Uterus (tissue), 4 donors: Measurements from ENCODE around the gene PTPRM. TPM values are rescaled to one million over a fixed set of nuclear protein-coding genes. Genes with fewer than 3 reads are reported as not detected.

Experiments used
- DNase-seq, 2 donors: peaks; one replicate each; pipeline ENCODE4 v3.0.0-alpha.2; 2019 to 2020
- H3K27ac ChIP-seq, 2 donors: fragments of 200-600 bp; sonication (generic); 1 replicate in 1 of 2; 2 replicates in 1 of 2; pipeline ENCODE4 v1.5.1; 2016 to 2018
- H3K27me3 ChIP-seq, 2 donors: fragments of 200-600 bp; sonication (generic); one replicate each; pipeline ENCODE4 v1.5.1; 2018 to 2019; ENCODE audit warnings: control low read depth in 1 of 2
- H3K36me3 ChIP-seq, 2 donors: fragments of 200-600 bp; sonication (generic); one replicate each; pipeline ENCODE4 v1.5.1; 2019; ENCODE audit warnings: control low read depth in 1 of 2
- H3K4me1 ChIP-seq, 2 donors: fragments of 200-600 bp; sonication (generic); one replicate each; pipeline ENCODE4 v1.5.1; 2018 to 2019; ENCODE audit warnings: control low read depth in 1 of 2
- H3K4me3 ChIP-seq, 2 donors: fragments of 200-600 bp; sonication (generic); 1 replicate in 1 of 2; 2 replicates in 1 of 2; pipeline ENCODE4 v1.5.1; 2018 to 2019; ENCODE audit warnings: mild to moderate bottlenecking in 1 of 2
- H3K9me3 ChIP-seq, 2 donors: fragments of 200-600 bp; sonication (generic); one replicate each; pipeline ENCODE4 v1.5.1; 2019; ENCODE audit warnings: control low read depth in 1 of 2
- POLR2A ChIP-seq, 2 donors: fragments of 450-650 bp; IDR thresholded peaks; one replicate each; pipeline ENCODE4 v1.6.1; 2016; ENCODE audit warnings: antibody characterized with exemption in 2 of 2, mild to moderate bottlenecking in 1 of 2, moderate library complexity in 1 of 2
- intact Hi-C: fragments of 100-400 bp; cut with DNase I; formaldehyde crosslinking; loops from one replicate; pipeline ENCODE4 v1.15.1; 2023; ENCODE audit warnings: low total_unique reads
- total RNA-seq, 4 donors: library from RNA; depleted of rRNA in 3 of 4; stranded (reverse); fragments of >200 nt in 3 of 4; gene quantifications; one replicate each; pipeline versions ENCODE4 v1.1.0 to v1.2.4, GENCODE V29; 2014 to 2023
- TF ChIP-seq, protein P1 (sequence below), 4 experiments: fragments of 200-600 bp in 2 of 4; fragments of 450-650 bp in 2 of 4; sonication (generic) in 2 of 4; IDR thresholded peaks; one replicate each; pipeline ENCODE4 v1.5.1; 2016 to 2019; ENCODE audit warnings: antibody characterized with exemption in 4 of 4, mild to moderate bottlenecking in 2 of 4, moderate library complexity in 1 of 4
- donor health status: DM: yes; HTN: yes; CAD: no.

PTPRM gene
- total RNA-seq, 4 donors from 2014 or later, result 62.0 to 127 (median 85.7) TPM

DNA sequence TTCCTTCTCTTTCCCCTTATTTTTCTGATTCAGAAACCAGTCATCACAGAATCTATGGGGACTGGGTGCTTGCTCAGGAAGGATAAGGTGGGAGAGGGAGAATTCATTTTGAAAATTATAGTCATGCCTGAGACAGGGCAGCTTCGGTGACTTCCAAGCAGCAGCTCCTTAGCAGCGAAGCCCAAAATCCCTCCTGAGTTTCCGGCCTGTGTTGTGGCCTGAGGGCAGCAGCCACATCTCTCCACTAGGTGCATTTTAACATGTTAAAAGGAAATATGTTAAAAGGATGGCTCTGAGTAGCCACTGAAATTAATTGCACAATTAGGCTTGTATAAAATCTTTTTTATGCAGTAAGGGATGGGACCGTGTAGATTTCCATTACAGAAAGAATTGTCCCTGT, 835.1 kb downstream of the PTPRM start:
- no peak overlapping the region for H3K27ac ChIP-seq
- no peak for TF ChIP-seq POLR2A (IDR thresholded peaks at IDR 0.05)
- TF ChIP-seq, protein P1, sequence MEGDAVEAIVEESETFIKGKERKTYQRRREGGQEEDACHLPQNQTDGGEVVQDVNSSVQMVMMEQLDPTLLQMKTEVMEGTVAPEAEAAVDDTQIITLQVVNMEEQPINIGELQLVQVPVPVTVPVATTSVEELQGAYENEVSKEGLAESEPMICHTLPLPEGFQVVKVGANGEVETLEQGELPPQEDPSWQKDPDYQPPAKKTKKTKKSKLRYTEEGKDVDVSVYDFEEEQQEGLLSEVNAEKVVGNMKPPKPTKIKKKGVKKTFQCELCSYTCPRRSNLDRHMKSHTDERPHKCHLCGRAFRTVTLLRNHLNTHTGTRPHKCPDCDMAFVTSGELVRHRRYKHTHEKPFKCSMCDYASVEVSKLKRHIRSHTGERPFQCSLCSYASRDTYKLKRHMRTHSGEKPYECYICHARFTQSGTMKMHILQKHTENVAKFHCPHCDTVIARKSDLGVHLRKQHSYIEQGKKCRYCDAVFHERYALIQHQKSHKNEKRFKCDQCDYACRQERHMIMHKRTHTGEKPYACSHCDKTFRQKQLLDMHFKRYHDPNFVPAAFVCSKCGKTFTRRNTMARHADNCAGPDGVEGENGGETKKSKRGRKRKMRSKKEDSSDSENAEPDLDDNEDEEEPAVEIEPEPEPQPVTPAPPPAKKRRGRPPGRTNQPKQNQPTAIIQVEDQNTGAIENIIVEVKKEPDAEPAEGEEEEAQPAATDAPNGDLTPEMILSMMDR (IDR thresholded peaks at IDR 0.05), result no peak
- H3K36me3 ChIP-seq, result no peaks in the 10 kb centered on the region
- intact Hi-C loops, result no loop called here
- no peak for DNase-seq
- no peak overlapping the region for H3K4me3 ChIP-seq
- H3K4me1 ChIP-seq, result no peaks in the 10 kb centered on the region
- no peaks in the 10 kb centered on the region for H3K9me3 ChIP-seq
- no peaks in the 10 kb centered on the region for H3K27me3 ChIP-seq

DNA sequence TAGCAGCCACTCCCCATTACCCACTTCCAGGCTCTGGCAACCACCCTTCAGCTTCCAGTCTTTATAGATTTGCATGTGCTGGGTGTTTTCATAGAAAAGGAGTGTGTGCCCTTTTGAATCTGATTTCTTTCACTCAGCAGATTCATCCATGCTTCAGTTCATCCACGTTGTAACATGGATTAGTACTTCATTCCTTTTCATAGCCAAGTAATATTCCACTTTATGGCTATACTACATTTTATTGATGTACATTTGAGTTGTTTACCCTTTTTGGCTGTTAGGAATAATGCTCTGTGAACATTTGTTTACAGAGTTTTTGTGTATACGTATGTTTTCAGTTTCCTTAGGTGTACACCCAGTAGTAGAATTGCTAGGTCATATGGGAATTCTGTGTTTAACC, 836.6 kb downstream of the PTPRM start:
- Histone ChIP-seq H3K27ac (no peak overlapping the region), H3K36me3 (no peaks in the 10 kb centered on the region), H3K9me3 (no peaks in the 10 kb centered on the region), H3K4me3 (no peak overlapping the region), H3K4me1 (no peaks in the 10 kb centered on the region), H3K27me3 (no peaks in the 10 kb centered on the region)
- no peak for DNase-seq
- intact Hi-C loops, result no loop called here
- TF ChIP-seq, protein P1 (IDR thresholded peaks at IDR 0.05), result no peak
- no peak for TF ChIP-seq POLR2A (IDR thresholded peaks at IDR 0.05)

DNA sequence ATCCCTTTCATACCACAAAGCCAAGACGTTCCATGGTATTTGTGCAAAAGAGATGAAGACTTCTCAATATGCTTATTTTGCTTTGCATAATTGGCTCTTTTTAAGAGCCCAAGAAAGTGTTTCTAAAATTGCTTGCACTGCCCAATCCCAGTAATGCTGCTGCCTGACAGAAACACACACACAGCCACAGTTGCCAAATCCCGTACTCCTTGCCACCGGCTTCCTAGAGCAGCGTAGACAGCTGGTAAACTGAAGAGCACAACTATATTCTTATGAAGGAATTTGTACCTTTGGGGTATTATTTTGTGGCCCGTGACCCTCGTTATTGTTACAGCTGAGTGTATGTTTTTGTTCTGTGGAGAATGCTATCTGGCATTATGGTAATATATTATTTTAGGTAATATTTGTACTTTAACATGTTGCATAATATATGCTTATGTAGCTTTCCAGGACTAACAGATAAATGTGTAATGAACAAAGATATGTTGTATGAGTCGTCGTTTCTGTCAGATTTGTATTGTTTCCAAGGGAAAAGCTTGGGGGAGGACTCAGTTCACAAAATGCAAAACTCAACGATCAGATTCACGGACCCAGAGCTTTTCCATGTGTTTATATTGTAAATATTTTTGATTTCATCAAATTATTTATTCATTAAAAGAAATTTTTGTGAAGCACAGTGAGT, 839.2 kb downstream of the PTPRM start:
- H3K36me3 ChIP-seq, result no peaks in the 10 kb centered on the region
- no peaks in the 10 kb centered on the region for H3K4me1 ChIP-seq
- TF ChIP-seq POLR2A (IDR thresholded peaks at IDR 0.05), result no peak
- TF ChIP-seq, protein P1 (IDR thresholded peaks at IDR 0.05), result no peak
- H3K27me3 ChIP-seq, result no peaks in the 10 kb centered on the region
- no peaks in the 10 kb centered on the region for H3K9me3 ChIP-seq
- intact Hi-C loops, result no loop called here
- H3K4me3 ChIP-seq, result no peak overlapping the region
- no peak overlapping the region for H3K27ac ChIP-seq
- no peak for DNase-seq

DNA sequence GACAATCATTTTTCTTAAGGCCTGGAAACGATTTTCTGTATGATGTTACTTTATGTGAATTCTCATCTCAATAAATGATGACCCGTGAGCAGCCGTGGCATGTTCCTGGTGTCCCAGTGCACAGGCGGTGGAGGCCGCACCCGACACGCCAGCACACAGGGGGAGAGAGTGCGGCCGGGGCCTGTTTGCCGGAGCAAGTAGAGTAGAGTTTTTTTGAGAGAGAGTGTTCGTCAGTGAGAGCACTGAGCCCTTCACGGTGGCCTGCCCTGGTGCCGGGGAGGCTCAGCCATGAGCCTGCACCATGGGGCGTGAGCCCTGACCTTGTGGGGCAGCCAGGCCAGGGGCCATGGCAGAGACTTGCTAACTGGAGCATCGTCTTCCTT, 839.7 kb downstream of the PTPRM start:
- H3K36me3 ChIP-seq, result no peaks in the 10 kb centered on the region
- H3K4me3 ChIP-seq, result no peak overlapping the region
- H3K27ac ChIP-seq, result no peak overlapping the region
- no peaks in the 10 kb centered on the region for H3K27me3 ChIP-seq
- no peak for DNase-seq
- no peak for TF ChIP-seq POLR2A (IDR thresholded peaks at IDR 0.05)
- TF ChIP-seq, protein P1 (IDR thresholded peaks at IDR 0.05), result no peak
- H3K4me1 ChIP-seq, result no peaks in the 10 kb centered on the region
- peaks cover 0 to 3% of the 10 kb centered on the region in 2 donors for H3K9me3 ChIP-seq
- intact Hi-C loops, result no loop called here

DNA sequence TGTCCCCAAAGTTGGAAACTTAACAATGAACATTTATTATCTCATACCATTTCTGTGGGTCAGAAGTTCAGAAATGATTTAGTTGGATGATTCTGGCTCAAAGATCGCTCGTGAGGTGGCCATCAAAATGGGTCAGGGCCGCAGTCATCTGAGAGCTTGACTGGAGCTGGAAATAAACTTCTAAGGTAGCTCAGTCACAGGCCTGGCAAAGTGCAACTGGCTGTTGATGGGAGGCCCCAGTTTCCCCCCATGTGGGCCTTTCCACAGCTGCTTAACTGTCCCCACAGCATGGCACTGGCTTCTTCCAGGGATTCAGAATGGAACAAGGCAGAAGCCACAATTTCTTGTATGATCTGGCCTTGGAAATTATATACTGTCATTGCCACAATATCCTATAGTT, 842.0 kb downstream of the PTPRM start:
- intact Hi-C loops, result no loop called here
- TF ChIP-seq, protein P1 (IDR thresholded peaks at IDR 0.05), result no peak
- TF ChIP-seq POLR2A (IDR thresholded peaks at IDR 0.05), result no peak
- DNase-seq, result no peak
- Histone ChIP-seq H3K9me3 (peaks cover 0 to 3% of the 10 kb centered on the region in 2 donors), H3K4me3 (no peak overlapping the region), H3K36me3 (no peaks in the 10 kb centered on the region), H3K27me3 (no peaks in the 10 kb centered on the region), H3K4me1 (no peaks in the 10 kb centered on the region), H3K27ac (no peak overlapping the region)
